Measurements from ENCODE around the gene STX5. TPM values are rescaled to one million over a fixed set of nuclear protein-coding genes. Genes with fewer than 3 reads are reported as not detected.
"Not testable (repeated sequence)": the region's sequence is repeated elsewhere in the genome, so short reads cannot be mapped to it uniquely, and the experiment has no call there.

STX5 gene
- total RNA-seq, 4 donors from 2014 or later: 15.3 to 62.5 (median 30.2) TPM

DNA sequence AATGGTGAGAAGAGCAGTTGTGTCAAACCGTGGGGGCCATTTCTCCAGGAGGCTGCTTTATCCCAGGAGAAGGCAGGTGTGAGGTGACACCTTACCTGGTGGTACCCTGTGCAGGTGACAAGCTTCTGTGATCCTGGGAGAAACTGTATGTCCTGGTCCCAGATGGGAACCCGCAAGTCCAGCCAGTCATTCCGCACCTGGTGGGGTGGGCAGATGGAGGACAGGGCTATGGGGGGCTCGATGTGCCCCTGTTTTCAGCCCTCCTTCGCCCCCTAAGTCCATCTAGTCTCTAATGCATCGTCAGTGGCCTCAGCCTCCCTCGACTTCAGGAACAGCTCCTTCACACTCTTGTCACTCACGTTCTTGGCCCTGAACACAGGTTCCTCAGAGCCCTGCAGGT, 3.5 kb upstream of the STX5 start:
- 85 to 100% methylated on average over 1 to 8 of the region's 8 CpGs for WGBS, 2 donors (ENCODE audit: low coverage in 1 of 2)
- in situ Hi-C loops (cut with MboI; ENCODE audit: low pct_ligation_motif_present in 1 of 4, low pct_unique_long_range_greater_than_20kb in 1 of 4, low sequenced_read_pairs in 3 of 4): no loop called here
- intact Hi-C loops (cut with DNase I; ENCODE audit: low total_unique reads): no loop called here
- no peaks in the 10 kb centered on the region for H3K9me3 ChIP-seq
- no peaks in the 10 kb centered on the region for H3K27me3 ChIP-seq
- no peak for DNase-seq
- no peak overlapping the region for H3K27ac ChIP-seq
- no peak overlapping the region for H3K4me3 ChIP-seq
- H3K36me3 ChIP-seq: peaks cover 0 to 7% (median 3%) of the 10 kb centered on the region in 4 donors
- TF ChIP-seq POLR2A (IDR thresholded peaks at IDR 0.05): no peak
- peaks cover 14 to 38% (median 28%) of the 10 kb centered on the region in 4 donors for H3K4me1 ChIP-seq

- peak within 1 kb of the TSS; percentile 78 to 94 (median 85) for H3K4me3 ChIP-seq
- no peak for TF ChIP-seq POLR2A (IDR thresholded peaks at IDR 0.05)
- no peak for TF ChIP-seq POLR2AphosphoS5 (IDR thresholded peaks at IDR 0.05)
- TF ChIP-seq, protein P1, sequence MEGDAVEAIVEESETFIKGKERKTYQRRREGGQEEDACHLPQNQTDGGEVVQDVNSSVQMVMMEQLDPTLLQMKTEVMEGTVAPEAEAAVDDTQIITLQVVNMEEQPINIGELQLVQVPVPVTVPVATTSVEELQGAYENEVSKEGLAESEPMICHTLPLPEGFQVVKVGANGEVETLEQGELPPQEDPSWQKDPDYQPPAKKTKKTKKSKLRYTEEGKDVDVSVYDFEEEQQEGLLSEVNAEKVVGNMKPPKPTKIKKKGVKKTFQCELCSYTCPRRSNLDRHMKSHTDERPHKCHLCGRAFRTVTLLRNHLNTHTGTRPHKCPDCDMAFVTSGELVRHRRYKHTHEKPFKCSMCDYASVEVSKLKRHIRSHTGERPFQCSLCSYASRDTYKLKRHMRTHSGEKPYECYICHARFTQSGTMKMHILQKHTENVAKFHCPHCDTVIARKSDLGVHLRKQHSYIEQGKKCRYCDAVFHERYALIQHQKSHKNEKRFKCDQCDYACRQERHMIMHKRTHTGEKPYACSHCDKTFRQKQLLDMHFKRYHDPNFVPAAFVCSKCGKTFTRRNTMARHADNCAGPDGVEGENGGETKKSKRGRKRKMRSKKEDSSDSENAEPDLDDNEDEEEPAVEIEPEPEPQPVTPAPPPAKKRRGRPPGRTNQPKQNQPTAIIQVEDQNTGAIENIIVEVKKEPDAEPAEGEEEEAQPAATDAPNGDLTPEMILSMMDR (IDR thresholded peaks at IDR 0.05): no peak
- TF ChIP-seq EP300 (IDR thresholded peaks at IDR 0.05; ENCODE audit: low read depth): no peak
- no peaks in the 10 kb centered on the region for H3K27me3 ChIP-seq
- peak; percentile 43 for DNase-seq
- peaks cover 0 to 7% (median 3%) of the 10 kb centered on the region in 4 donors for H3K36me3 ChIP-seq
- in situ Hi-C loops (cut with MboI; ENCODE audit: low pct_ligation_motif_present in 1 of 4, low pct_unique_long_range_greater_than_20kb in 1 of 4, low sequenced_read_pairs in 3 of 4): no loop called here
- 8% methylated on average over 40 of the region's 40 CpGs; no CpG with 5 or more reads in 1 of the 2 donors for WGBS, 2 donors (ENCODE audit: low coverage in 1 of 2)
- intact Hi-C loops (cut with DNase I; ENCODE audit: low total_unique reads): no loop called here
- H3K27ac ChIP-seq: peak within 1 kb of the TSS; percentile 95 to 98 (median 96)
- H3K4me1 ChIP-seq: peaks cover 17 to 38% (median 19%) of the 10 kb centered on the region in 4 donors
- H3K9me3 ChIP-seq: no peaks in the 10 kb centered on the region
Observed at GRCh38 chr11:62832336-62833234, 734 bp upstream of the STX5 start, which contains the start of gene TEX54. TEX54 (minus strand) TSS chr11:62832841.

GRCh38 chr11:62830904-62831519, 839 bp downstream of the STX5 start:
- Histone ChIP-seq H3K27me3 (no peaks in the 10 kb centered on the region), H3K9me3 (no peaks in the 10 kb centered on the region), H3K4me3 (peak overlapping the region; percentile 81 to 94 (median 90)), H3K36me3 (peaks cover 0 to 21% (median 8%) of the 10 kb centered on the region in 4 donors), H3K4me1 (peaks cover 17 to 36% (median 19%) of the 10 kb centered on the region in 4 donors), H3K27ac (peak overlapping the region; percentile 95 to 98 (median 96))
- TF ChIP-seq EP300 (IDR thresholded peaks at IDR 0.05; ENCODE audit: low read depth) (no peak), POLR2A (IDR thresholded peaks at IDR 0.05) (no peak), POLR2AphosphoS5 (IDR thresholded peaks at IDR 0.05) (no peak)
- TF ChIP-seq, protein P1 (IDR thresholded peaks at IDR 0.05): no peak
- no peak for DNase-seq
- in situ Hi-C loops (cut with MboI; ENCODE audit: low pct_ligation_motif_present in 1 of 4, low pct_unique_long_range_greater_than_20kb in 1 of 4, low sequenced_read_pairs in 3 of 4) (no loop called here), intact Hi-C loops (cut with DNase I; ENCODE audit: low total_unique reads) (no loop called here)
- WGBS, 2 donors (ENCODE audit: low coverage in 1 of 2): 0 to 1% methylated on average over 5 to 32 of the region's 33 CpGs

DNA sequence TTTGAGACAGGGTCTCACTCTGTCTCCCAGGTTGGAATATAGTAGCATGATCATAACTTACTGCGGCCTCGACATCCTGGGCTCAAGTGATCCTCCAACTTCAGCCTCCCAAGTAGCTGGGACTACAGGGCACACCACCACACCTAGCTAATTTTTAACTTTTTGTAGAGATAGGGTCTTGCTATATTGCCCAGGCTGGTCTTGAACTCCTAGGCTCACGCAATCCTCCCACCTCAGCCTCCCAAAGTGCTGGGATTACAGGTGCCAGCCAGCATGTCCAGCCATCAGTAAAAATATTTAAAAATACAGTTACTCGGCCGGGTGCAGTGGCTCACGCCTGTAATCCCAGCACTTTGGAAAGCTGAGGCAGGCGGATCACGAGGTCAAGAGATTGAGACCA, 3.7 kb downstream of the STX5 start:
- not testable (repeated sequence) for H3K4me3 ChIP-seq
- H3K36me3 ChIP-seq: peaks cover 0 to 42% (median 20%) of the 10 kb centered on the region in 4 donors

GRCh38 chr11:62823677-62824076, 8.2 kb downstream of the STX5 start:
- H3K4me1 ChIP-seq: no peaks in the 10 kb centered on the region
- 91 to 100% methylated on average over 2 to 3 of the region's 3 CpGs for WGBS, 2 donors (ENCODE audit: low coverage in 1 of 2)
- no peaks in the 10 kb centered on the region for H3K27me3 ChIP-seq
- no peak overlapping the region for H3K4me3 ChIP-seq
- in situ Hi-C loops (cut with MboI; ENCODE audit: low pct_ligation_motif_present in 1 of 4, low pct_unique_long_range_greater_than_20kb in 1 of 4, low sequenced_read_pairs in 3 of 4) (no loop called here), intact Hi-C loops (cut with DNase I; ENCODE audit: low total_unique reads) (no loop called here)
- H3K36me3 ChIP-seq: peaks cover 0 to 72% (median 30%) of the 10 kb centered on the region in 4 donors
- TF ChIP-seq EP300 (IDR thresholded peaks at IDR 0.05; ENCODE audit: low read depth) (no peak), POLR2AphosphoS5 (IDR thresholded peaks at IDR 0.05) (no peak), POLR2A (IDR thresholded peaks at IDR 0.05) (no peak)
- TF ChIP-seq, protein P1 (IDR thresholded peaks at IDR 0.05): no peak
- H3K9me3 ChIP-seq: no peaks in the 10 kb centered on the region
- no peak overlapping the region for H3K27ac ChIP-seq
- no peak for DNase-seq

More for the DNA sequence above, 3.7 kb downstream of the STX5 start:
- H3K9me3 ChIP-seq; H3K27ac ChIP-seq; DNase-seq; H3K27me3 ChIP-seq; intact Hi-C loops (cut with DNase I; ENCODE audit: low total_unique reads); in situ Hi-C loops (cut with MboI; ENCODE audit: low pct_ligation_motif_present in 1 of 4, low pct_unique_long_range_greater_than_20kb in 1 of 4, low sequenced_read_pairs in 3 of 4): not testable (repeated sequence)
- peaks cover 13 to 27% (median 16%) of the 10 kb centered on the region in 4 donors for H3K4me1 ChIP-seq
- 93 to 100% methylated on average over 1 to 8 of the region's 8 CpGs for WGBS, 2 donors (ENCODE audit: low coverage in 1 of 2)

All from transverse colon (tissue), 4 donors.